Parathyroid adenoma (tissue), 2 donors: ENCODE results near the gene WNT9A.

Experiments used
- H2AFZ ChIP-seq: fragments of 300-600 bp; sonication (generic); one replicate; pipeline ENCODE4 v1.7.0; 2017; ENCODE audit warnings: antibody characterized with exemption, mild to moderate bottlenecking
- H3K27ac ChIP-seq: fragments of 300-600 bp; sonication (generic); one replicate; pipeline ENCODE4 v1.7.0; 2017
- H3K27me3 ChIP-seq: fragments of 300-600 bp; sonication (generic); one replicate; pipeline ENCODE4 v1.7.0; 2017; ENCODE audit warnings: low read length; ENCODE audit not compliant: control insufficient read depth, insufficient read depth
- H3K36me3 ChIP-seq: fragments of 300-600 bp; sonication (generic); one replicate; pipeline ENCODE4 v1.7.0; 2017; ENCODE audit warnings: low read length; ENCODE audit not compliant: control insufficient read depth, insufficient read depth
- H3K4me1 ChIP-seq: fragments of 300-600 bp; sonication (generic); one replicate; pipeline ENCODE4 v1.7.0; 2017; ENCODE audit warnings: control low read depth
- H3K4me2 ChIP-seq: fragments of 300-600 bp; sonication (generic); one replicate; pipeline ENCODE4 v1.7.0; 2017; ENCODE audit warnings: low read length
- H3K4me3 ChIP-seq: fragments of 300-600 bp; sonication (generic); one replicate; pipeline ENCODE4 v1.7.0; 2017; ENCODE audit warnings: low read depth, low read length
- H3K79me2 ChIP-seq: fragments of 300-600 bp; sonication (generic); one replicate; pipeline ENCODE4 v1.7.0; 2017; ENCODE audit warnings: control low read depth
- H3K9ac ChIP-seq: fragments of 300-600 bp; sonication (generic); one replicate; pipeline ENCODE4 v1.7.0; 2017; ENCODE audit warnings: mild to moderate bottlenecking
- H3K9me3 ChIP-seq: fragments of 300-600 bp; sonication (generic); one replicate; pipeline ENCODE4 v1.7.0; 2017; ENCODE audit warnings: low read length; ENCODE audit not compliant: control insufficient read depth
- TF ChIP-seq, protein P1 (sequence below): fragments of 300-600 bp; sonication (generic); IDR thresholded peaks from one replicate; pipeline ENCODE4 v1.7.0; 2017; ENCODE audit warnings: antibody characterized with exemption, mild to moderate bottlenecking
- donor health status: primary hyperparathyroidism.

WNT9A gene

DNA sequence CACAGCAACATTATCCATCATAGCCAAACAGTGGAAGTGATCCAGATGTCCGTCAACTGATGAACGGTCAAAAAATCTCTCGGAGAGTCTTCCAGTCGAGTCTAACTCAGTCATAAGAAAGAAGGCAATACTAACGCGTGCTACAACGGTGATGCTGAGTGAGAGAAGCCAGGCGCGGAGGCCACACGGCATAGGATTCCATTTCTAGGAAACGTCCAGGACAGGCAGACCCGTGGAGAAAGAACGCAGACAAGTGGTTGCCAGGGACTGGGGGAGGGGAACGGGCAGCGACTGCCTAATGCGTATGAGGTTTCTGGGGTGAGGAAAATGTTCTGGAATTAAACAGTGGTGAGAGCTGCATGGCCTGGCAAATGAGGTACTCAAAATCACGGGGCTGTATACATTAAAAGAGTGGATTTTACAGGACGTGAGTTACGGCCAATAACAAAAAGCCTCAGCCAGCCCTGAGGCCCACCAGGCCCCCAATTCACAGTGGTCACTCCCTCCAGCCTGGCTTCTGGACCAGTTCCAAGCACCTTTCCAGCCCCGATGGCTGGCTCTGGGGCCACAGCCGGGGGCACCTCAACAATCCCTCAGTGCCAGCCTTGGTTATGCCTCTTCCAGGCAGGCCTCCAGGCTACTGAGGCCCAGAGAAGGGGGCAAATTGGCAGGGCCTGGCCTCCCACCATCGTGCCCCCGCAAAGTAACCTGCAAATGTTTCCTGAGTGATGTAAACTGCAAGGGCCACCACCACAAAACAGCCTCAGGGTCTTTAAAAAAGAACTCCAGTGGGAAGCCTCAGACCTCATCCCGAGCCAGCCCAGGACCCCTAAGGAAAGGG is 3.4 kb downstream of the WNT9A start:
- no peak overlapping the region for H3K27ac ChIP-seq

DNA sequence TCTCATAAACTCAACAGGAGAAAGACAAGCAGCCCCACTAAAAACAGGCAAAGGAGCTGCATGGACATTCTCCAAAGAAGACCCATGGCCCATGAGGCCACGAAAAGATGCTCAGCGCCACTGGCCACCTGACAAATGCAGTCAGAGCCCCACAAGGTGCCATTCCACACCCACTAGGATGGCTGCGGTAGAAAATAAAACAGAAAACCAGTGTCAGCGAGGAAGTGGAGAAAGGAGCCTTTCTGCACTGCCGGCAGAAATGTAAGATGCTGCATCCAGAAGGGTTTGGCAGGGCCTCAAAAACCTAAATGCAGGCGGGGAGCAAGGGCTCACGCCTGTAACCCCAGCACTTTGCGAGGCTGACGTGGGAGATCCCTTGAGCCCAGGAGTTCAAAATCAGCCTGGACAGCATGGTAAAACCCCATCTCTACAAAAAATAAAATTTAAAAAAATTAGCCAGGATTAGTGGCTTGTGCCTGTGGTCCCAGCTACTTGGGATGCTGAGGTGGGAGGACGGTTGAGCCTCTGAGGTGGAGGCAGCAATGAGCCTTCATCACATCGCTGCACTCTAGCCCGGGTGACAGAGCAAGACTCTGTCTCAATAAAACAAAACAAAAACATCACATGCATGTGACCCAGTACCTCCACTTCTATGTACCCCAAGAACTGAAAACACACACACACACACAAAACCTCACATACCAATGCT is 4.2 kb downstream of the WNT9A start:
- Histone ChIP-seq H3K36me3 (no peaks in the 10 kb centered on the region), H3K9ac (no peak overlapping the region), H3K79me2 (peaks cover 17% of the 10 kb centered on the region), H3K9me3 (no peaks in the 10 kb centered on the region), H3K27me3 (no peaks in the 10 kb centered on the region), H3K4me2 (no peak overlapping the region), H2AFZ (no peak overlapping the region), H3K4me3 (no peak overlapping the region), H3K4me1 (peaks cover 7% of the 10 kb centered on the region), H3K27ac (no peak overlapping the region)
- TF ChIP-seq, protein P1, sequence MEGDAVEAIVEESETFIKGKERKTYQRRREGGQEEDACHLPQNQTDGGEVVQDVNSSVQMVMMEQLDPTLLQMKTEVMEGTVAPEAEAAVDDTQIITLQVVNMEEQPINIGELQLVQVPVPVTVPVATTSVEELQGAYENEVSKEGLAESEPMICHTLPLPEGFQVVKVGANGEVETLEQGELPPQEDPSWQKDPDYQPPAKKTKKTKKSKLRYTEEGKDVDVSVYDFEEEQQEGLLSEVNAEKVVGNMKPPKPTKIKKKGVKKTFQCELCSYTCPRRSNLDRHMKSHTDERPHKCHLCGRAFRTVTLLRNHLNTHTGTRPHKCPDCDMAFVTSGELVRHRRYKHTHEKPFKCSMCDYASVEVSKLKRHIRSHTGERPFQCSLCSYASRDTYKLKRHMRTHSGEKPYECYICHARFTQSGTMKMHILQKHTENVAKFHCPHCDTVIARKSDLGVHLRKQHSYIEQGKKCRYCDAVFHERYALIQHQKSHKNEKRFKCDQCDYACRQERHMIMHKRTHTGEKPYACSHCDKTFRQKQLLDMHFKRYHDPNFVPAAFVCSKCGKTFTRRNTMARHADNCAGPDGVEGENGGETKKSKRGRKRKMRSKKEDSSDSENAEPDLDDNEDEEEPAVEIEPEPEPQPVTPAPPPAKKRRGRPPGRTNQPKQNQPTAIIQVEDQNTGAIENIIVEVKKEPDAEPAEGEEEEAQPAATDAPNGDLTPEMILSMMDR: no peak

More for the DNA sequence above, 3.4 kb downstream of the WNT9A start:
- no peak overlapping the region for H2AFZ ChIP-seq
- TF ChIP-seq, protein P1: no peak
- no peak overlapping the region for H3K4me3 ChIP-seq
- H3K27me3 ChIP-seq: no peaks in the 10 kb centered on the region
- peaks cover 7% of the 10 kb centered on the region for H3K4me1 ChIP-seq
- no peak overlapping the region for H3K4me2 ChIP-seq
- H3K9me3 ChIP-seq: no peaks in the 10 kb centered on the region
- peaks cover 17% of the 10 kb centered on the region for H3K79me2 ChIP-seq
- H3K36me3 ChIP-seq: no peaks in the 10 kb centered on the region
- no peak overlapping the region for H3K9ac ChIP-seq

DNA sequence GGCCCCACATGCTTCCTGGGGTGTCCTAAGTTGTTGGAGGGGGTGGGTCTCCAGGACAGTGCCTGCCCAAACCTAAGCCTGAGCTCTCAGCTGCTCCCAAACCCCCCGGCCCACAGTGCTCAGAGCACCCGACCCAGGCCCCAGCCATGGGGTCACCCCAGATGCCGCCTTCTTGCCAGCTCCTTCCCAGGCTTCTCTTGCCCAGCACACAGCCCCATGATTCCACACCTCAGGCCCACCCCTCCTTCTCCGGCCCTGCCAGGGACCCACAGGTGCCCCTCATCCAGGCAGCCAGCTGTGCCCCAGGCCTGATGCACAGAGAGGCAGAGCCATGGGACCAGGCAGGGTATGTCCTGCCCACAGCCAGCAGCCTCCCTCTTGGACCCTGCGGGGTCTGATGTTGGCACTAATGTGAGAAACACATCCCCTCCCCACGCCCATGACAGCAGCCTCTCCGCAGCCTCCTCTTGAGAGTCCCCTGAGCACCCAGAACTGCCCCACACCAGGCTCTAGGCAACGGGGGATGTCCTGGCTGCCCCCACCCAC is 4.9 kb downstream of the WNT9A start:
- Histone ChIP-seq H3K4me3 (no peak overlapping the region), H3K27ac (no peak overlapping the region)

DNA sequence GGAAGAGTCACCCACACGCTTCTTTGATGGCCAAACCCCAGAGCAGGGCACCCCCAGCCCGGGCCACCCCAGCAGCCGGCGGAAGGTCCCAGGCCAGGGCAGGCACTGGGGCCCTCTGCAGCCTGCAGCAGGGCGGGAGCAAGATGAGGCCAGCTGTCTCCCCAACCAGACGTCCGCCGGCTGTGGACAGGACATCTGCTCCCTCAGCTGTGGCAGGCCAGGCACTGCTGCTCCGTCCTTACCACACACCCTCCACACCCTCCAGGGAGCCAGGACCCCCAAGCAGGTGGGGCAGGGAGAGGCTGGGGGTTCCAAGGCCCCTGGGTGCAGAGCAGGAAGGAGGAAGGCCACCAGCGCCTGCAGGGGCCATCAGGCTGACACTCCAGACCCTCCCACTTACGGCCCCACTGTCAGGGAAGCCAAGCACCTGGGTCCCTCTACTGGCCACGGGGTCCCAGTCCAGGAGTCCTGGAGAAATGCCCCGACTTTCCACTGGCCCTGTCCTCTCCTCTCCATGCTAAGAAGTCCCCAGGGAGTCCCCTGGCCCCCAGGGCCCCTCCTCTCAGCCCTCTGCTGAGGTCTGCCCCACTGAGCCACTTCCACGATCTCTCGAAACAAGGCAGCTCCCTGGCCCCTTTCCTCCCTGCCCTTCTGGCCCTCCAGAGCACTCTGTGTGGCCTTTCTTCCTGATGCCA is 5.6 kb downstream of the WNT9A start:
- no peak overlapping the region for H3K4me3 ChIP-seq
- H3K9ac ChIP-seq: no peak overlapping the region

More for the DNA sequence above, 4.9 kb downstream of the WNT9A start:
- Histone ChIP-seq H3K4me2 (no peak overlapping the region), H3K79me2 (peaks cover 17% of the 10 kb centered on the region), H3K27me3 (no peaks in the 10 kb centered on the region), H3K4me1 (peaks cover 7% of the 10 kb centered on the region), H3K36me3 (no peaks in the 10 kb centered on the region), H3K9me3 (no peaks in the 10 kb centered on the region), H3K9ac (no peak overlapping the region), H2AFZ (no peak overlapping the region)
- TF ChIP-seq, protein P1: no peak

More for the DNA sequence above, 5.6 kb downstream of the WNT9A start:
- Histone ChIP-seq H3K4me2 (no peak overlapping the region), H3K9me3 (no peaks in the 10 kb centered on the region), H2AFZ (no peak overlapping the region), H3K27ac (no peak overlapping the region), H3K36me3 (no peaks in the 10 kb centered on the region), H3K79me2 (peaks cover 17% of the 10 kb centered on the region), H3K27me3 (no peaks in the 10 kb centered on the region), H3K4me1 (peaks cover 7% of the 10 kb centered on the region)
- TF ChIP-seq, protein P1: no peak
